OCI-LY7 (cell line): ENCODE measurements around the gene FLNC. TPM values are rescaled to one million over a fixed set of nuclear protein-coding genes. Genes with fewer than 3 reads are reported as not detected.

Experiments
- BruUV-seq: library from RNA; stranded (reverse); fragments of 400-500 nt; replicated peaks from 2 replicates; lab custom pipeline; 2021; lab: Mats Ljungman, UMichigan
- CTCF ChIA-PET: fragments of 300-600 bp; sonication (Branson Sonifier 250); formaldehyde crosslinking; loops from one replicate; lab custom pipeline; 2022; ENCODE audit warnings: antibody characterized with exemption; ENCODE audit not compliant: unreplicated experiment; lab: Charles Lee
- POLR2A ChIA-PET: fragments of 300-600 bp; sonication (Branson Sonifier 250); formaldehyde crosslinking; loops from one replicate; lab custom pipeline; 2022; ENCODE audit warnings: antibody characterized with exemption; lab: Charles Lee
- DNase-seq: peaks from one replicate; pipeline ENCODE4 v3.0.0-alpha.2; 2015; ENCODE audit warnings: low spot score
- H2AFZ ChIP-seq: fragments of 200-600 bp; sonication (generic), shearing (Covaris generic); 2 replicates; pipeline ENCODE4 v1.6.1; 2014; ENCODE audit warnings: mild to moderate bottlenecking, antibody characterized with exemption, low read length, moderate library complexity
- H3K27ac ChIP-seq: fragments of 200-600 bp; sonication (generic); 2 replicates; pipeline ENCODE4 v1.5.1; 2014; ENCODE audit warnings: mixed run types, low read depth, mild to moderate bottlenecking, moderate library complexity, low read length, inconsistent platforms; ENCODE audit not compliant: poor library complexity, severe bottlenecking
- H3K36me3 ChIP-seq: fragments of 200-600 bp; sonication (generic); 2 replicates; pipeline ENCODE4 v1.6.1; 2014; ENCODE audit warnings: mild to moderate bottlenecking, antibody characterized with exemption, low read length, moderate library complexity, mixed read lengths; ENCODE audit not compliant: insufficient read depth
- H3K4me1 ChIP-seq: fragments of 200-600 bp; sonication (generic); 2 replicates; pipeline ENCODE4 v1.5.1; 2014; ENCODE audit warnings: mild to moderate bottlenecking, low read length; ENCODE audit not compliant: insufficient read depth, poor library complexity, severe bottlenecking
- H3K4me2 ChIP-seq: fragments of 200-600 bp; sonication (generic); 2 replicates; pipeline ENCODE4 v1.6.1; 2014; ENCODE audit warnings: mild to moderate bottlenecking, low read length
- H3K4me3 ChIP-seq: fragments of 200-600 bp; sonication (generic); 2 replicates; pipeline ENCODE4 v1.5.1; 2014; ENCODE audit warnings: mild to moderate bottlenecking, low read depth, low read length; ENCODE audit not compliant: poor library complexity, severe bottlenecking
- H3K79me2 ChIP-seq: fragments of 200-600 bp; sonication (generic); 2 replicates; pipeline ENCODE4 v1.6.1; 2016; ENCODE audit warnings: low read depth, mild to moderate bottlenecking, low read length, moderate library complexity, mixed read lengths; ENCODE audit not compliant: insufficient read depth
- H3K9me2 ChIP-seq: fragments of 200-600 bp; sonication (generic); 2 replicates; pipeline ENCODE4 v1.6.1; 2016; ENCODE audit warnings: mild to moderate bottlenecking, low read length, mixed read lengths; ENCODE audit not compliant: insufficient read depth
- H3K9me3 ChIP-seq: fragments of 200-600 bp; sonication (generic); 2 replicates; pipeline ENCODE4 v1.6.1; 2014; ENCODE audit warnings: mild to moderate bottlenecking, mixed run types, low read length, mixed read lengths
- H4K20me1 ChIP-seq: fragments of 200-600 bp; sonication (generic); 2 replicates; pipeline ENCODE4 v1.6.1; 2014; ENCODE audit warnings: mild to moderate bottlenecking, antibody characterized with exemption, low read length, moderate library complexity, mixed read lengths; ENCODE audit not compliant: insufficient read depth
- EZH2phosphoT487 ChIP-seq: fragments of 200-600 bp; sonication (generic); IDR thresholded peaks from 2 replicates; pipeline ENCODE4 v1.6.1; 2018; ENCODE audit warnings: low read depth, borderline replicate concordance, mild to moderate bottlenecking, mixed run types, antibody characterized with exemption, low read length, moderate library complexity, mixed read lengths
- intact Hi-C: fragments of 100-400 bp; cut with micrococcal nuclease; formaldehyde crosslinking; loops from one replicate; pipeline ENCODE4 v1.10.0; 2022; ENCODE audit not compliant: unreplicated experiment
- total RNA-seq, 2 experiments: library from RNA; depleted of rRNA in 1 of 2; stranded (reverse); fragments of >200 nt in 1 of 2; shearing (Covaris generic) in 1 of 2; gene quantifications; 2 replicates each; pipeline ENCODE4 v1.2.3, GENCODE V29; 2014 to 2022
- TF ChIP-seq, protein P1 (sequence below): fragments of 200-600 bp; sonication (generic); conservative IDR thresholded peaks from 2 replicates; pipeline ENCODE4 v1.5.1; 2014; ENCODE audit warnings: mild to moderate bottlenecking, antibody characterized with exemption, low read length, moderate library complexity, mixed read lengths

The FLNC gene
- total RNA-seq, 2 experiments from 2014 or later: 0.03 to 0.06 TPM

DNA sequence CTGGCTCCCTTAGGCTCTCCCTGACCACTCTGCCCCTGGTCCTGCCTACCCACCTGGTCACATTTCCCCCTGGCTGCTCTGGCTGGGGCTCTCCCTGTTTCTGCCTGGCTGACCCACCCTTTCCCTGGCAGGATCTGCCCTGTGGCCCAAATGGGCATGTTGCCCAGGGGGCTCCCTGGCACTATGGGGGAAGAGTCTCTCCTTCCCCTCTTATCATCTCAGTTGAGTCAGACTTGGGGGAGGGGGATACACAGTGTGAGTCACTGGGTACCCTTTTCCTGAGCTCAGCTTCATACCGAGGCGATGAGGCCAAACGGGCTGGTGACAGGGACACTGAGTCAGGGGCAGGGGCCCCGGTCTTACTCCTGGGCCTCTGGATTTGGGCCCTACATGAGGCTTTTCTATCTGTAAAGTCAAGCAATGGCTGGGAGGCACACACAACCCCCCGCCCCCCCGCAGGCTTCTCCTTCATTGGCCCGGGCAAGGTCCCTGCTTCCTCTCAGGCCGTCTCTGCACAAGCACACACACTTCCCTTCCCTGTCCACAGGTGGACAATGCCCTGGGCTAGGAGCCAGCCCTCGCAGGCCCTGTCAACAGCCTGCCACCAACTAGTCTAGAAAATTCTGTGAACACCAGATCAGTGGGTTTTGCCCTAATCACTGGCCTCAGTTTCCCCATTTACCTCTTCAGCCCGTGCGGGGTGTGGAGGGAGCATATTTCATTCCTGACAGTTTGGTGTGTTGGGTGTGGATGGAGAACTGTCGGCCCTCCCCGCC lies 627 bp upstream of the FLNC start:
- no peak overlapping the region for H2AFZ ChIP-seq
- H3K4me1 ChIP-seq: peaks cover 14% of the 10 kb centered on the region
- H3K36me3 ChIP-seq: no peaks in the 10 kb centered on the region
- H3K79me2 ChIP-seq: no peaks in the 10 kb centered on the region
- no peak overlapping the region for H3K27ac ChIP-seq
- H3K9me3 ChIP-seq: no peaks in the 10 kb centered on the region
- H3K4me3 ChIP-seq: no peak overlapping the region
- no peak overlapping the region for H3K4me2 ChIP-seq
- no peaks in the 10 kb centered on the region for H4K20me1 ChIP-seq
- H3K9me2 ChIP-seq: no peaks in the 10 kb centered on the region
- intact Hi-C loops: no loop called here
- ChIA-PET POLR2A (no interaction called here), CTCF (no interaction called here)
- BruUV-seq: no TSS peak
- TF ChIP-seq, protein P1, sequence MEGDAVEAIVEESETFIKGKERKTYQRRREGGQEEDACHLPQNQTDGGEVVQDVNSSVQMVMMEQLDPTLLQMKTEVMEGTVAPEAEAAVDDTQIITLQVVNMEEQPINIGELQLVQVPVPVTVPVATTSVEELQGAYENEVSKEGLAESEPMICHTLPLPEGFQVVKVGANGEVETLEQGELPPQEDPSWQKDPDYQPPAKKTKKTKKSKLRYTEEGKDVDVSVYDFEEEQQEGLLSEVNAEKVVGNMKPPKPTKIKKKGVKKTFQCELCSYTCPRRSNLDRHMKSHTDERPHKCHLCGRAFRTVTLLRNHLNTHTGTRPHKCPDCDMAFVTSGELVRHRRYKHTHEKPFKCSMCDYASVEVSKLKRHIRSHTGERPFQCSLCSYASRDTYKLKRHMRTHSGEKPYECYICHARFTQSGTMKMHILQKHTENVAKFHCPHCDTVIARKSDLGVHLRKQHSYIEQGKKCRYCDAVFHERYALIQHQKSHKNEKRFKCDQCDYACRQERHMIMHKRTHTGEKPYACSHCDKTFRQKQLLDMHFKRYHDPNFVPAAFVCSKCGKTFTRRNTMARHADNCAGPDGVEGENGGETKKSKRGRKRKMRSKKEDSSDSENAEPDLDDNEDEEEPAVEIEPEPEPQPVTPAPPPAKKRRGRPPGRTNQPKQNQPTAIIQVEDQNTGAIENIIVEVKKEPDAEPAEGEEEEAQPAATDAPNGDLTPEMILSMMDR: no peak
- no peak for TF ChIP-seq EZH2phosphoT487
- DNase-seq: no peak

DNA sequence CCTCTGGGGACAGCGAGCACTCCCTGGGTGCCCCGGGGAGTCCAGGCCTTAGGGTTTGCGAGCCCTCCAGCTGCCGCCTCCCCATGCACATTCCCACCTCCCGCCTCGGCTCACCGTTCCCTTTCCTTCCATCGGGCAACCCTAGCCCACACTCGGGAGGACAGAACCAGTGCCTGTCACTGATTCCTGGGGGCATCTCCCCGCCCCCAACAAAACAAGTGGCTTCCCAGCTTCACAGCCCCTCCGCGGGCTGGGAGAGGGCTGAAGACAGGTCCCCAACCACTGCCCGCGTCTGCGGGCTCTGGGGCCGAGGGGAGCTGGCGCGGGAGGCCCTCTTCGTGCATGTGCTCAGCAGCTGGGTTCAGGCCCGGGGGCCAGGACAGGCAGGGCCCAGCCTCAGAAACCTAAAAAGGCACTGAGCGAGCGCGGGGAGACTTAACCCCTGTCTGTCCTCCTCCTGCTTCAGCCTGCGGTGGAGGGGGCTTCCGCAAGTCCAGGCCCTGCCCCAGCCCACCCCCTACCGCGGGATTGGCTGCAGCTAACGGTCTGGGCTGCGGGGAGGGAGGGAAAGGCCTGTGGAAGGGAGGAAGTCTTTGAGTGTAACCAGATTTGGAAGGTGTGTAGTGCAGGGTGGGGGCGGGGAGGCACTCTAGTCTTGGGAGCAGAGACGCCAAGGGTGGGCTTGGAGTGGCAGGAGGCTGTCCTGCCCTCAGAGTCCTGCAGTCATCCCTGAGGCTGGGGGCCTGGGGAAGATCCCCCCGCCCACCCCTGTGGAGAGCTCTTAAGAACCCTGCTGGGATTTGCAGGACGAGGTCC lies 1.2 kb downstream of the FLNC start:
- POLR2A ChIA-PET: interaction anchor here (0.5 kb wide), 1 partner anchor 1120 kb away, joined by 3 read pairs; no protein-coding TSS in a partner anchor
- Histone ChIP-seq H3K9me2 (no peaks in the 10 kb centered on the region), H3K36me3 (no peaks in the 10 kb centered on the region), H3K4me3 (no peak overlapping the region), H3K27ac (no peak overlapping the region), H3K9me3 (no peaks in the 10 kb centered on the region), H4K20me1 (no peaks in the 10 kb centered on the region), H3K4me2 (peak overlapping the region; percentile 33), H3K79me2 (no peaks in the 10 kb centered on the region), H3K4me1 (peaks cover 14% of the 10 kb centered on the region), H2AFZ (peak overlapping the region; percentile 48; the same call in 1 of the 2 replicates)
- CTCF ChIA-PET: interaction anchor here (0.6 kb wide), 1 partner anchor 196 kb away, joined by 7 read pairs; no protein-coding TSS in a partner anchor
- TF ChIP-seq EZH2phosphoT487: no peak
- TF ChIP-seq, protein P1: no peak
- no TSS peak for BruUV-seq
- DNase-seq: peak; percentile 13
- intact Hi-C loops: no loop called here
